CD4-positive, alpha-beta T cell treated with Interleukin-17A for 4 hours (primary cell): ENCODE data around the gene SCOC.
"Not testable (repeated sequence)": the region's sequence is repeated elsewhere in the genome, so short reads cannot be mapped to it uniquely, and the experiment has no call there.

Experiments
- DNase-seq: peaks from one replicate; pipeline ENCODE4 v3.0.0-alpha.2; 2020; ENCODE audit warnings: mixed read lengths

The SCOC gene

GRCh38 chr4:140363051-140363450 lies 10.4 kb upstream of the SCOC start:
- no peak for DNase-seq

- DNase-seq: no peak
These were observed 9.9 kb upstream of the SCOC start for GRCh38 chr4:140363558-140363957.

GRCh38 chr4:140367738-140368137 lies 5.7 kb upstream of the SCOC start:
- DNase-seq: no peak

- DNase-seq: no peak
These were observed 4.8 kb upstream of the SCOC start for GRCh38 chr4:140368686-140369085.

GRCh38 chr4:140372751-140373327 lies 607 bp upstream of the SCOC start:
- peak; percentile 47 for DNase-seq

GRCh38 chr4:140374130-140374477 lies 658 bp downstream of the SCOC start:
- no peak for DNase-seq

- DNase-seq: no peak
These were observed 9.3 kb downstream of the SCOC start for GRCh38 chr4:140382732-140383131.

GRCh38 chr4:140388015-140388414 lies 14.6 kb downstream of the SCOC start:
- DNase-seq: no peak

- no peak for DNase-seq
These were observed 22.2 kb downstream of the SCOC start for GRCh38 chr4:140395668-140396067.

- no peak for DNase-seq
These were observed 26.7 kb downstream of the SCOC start for GRCh38 chr4:140400111-140400510.

GRCh38 chr4:140406292-140406691 lies 32.8 kb downstream of the SCOC start:
- DNase-seq: no peak

GRCh38 chr4:140408974-140409373 lies 35.5 kb downstream of the SCOC start:
- DNase-seq: no peak

GRCh38 chr4:140413130-140413969 lies 39.9 kb downstream of the SCOC start:
- DNase-seq: not testable (repeated sequence)

GRCh38 chr4:140423106-140423505 lies 49.7 kb downstream of the SCOC start:
- DNase-seq: no peak

- no peak for DNase-seq
These were observed 53.2 kb downstream of the SCOC start for GRCh38 chr4:140426610-140427105.

- peak; percentile 25 for DNase-seq
These were observed 53.9 kb downstream of the SCOC start, which contains the start of gene CLGN for GRCh38 chr4:140427106-140427918. Gene CLGN (minus strand): TSS chr4:140427648. CDS start chr4:140413078, 14,570 bp downstream.

- DNase-seq: no peak
These were observed 54.5 kb downstream of the SCOC start for GRCh38 chr4:140427919-140428471.
